HG03575 (cell line): ENCODE data around the gene CFAP100.

Source experiments
- ATAC-seq: cut with Tn5 transposase; IDR thresholded peaks from one replicate; pipeline ENCODE4 v1.9.1; 2021; ENCODE audit not compliant: unreplicated experiment, insufficient number of reproducible peaks, low FRiP score; ENCODE audit errors: extremely low read depth

Gene CFAP100

GRCh38 chr3:126448136-126448892, 53.6 kb downstream of the CFAP100 start:
- ATAC-seq = no peak

GRCh38 chr3:126448893-126449180, 54.1 kb downstream of the CFAP100 start:
- ATAC-seq = no peak

GRCh38 chr3:126449621-126450051, 54.9 kb downstream of the CFAP100 start:
- no peak for ATAC-seq

- ATAC-seq = no peak
These were observed 55.5 kb downstream of the CFAP100 start for GRCh38 chr3:126450219-126450618.

- no peak for ATAC-seq
These were observed 56.0 kb downstream of the CFAP100 start for GRCh38 chr3:126450744-126451143.

- no peak for ATAC-seq
These were observed 56.8 kb downstream of the CFAP100 start for GRCh38 chr3:126451511-126451910.

- ATAC-seq = no peak
These were observed 57.5 kb downstream of the CFAP100 start for GRCh38 chr3:126452213-126452612.

GRCh38 chr3:126454025-126454424, 59.3 kb downstream of the CFAP100 start:
- ATAC-seq = no peak

GRCh38 chr3:126454437-126455198, 59.9 kb downstream of the CFAP100 start:
- ATAC-seq = no peak

GRCh38 chr3:126456211-126456610, 61.5 kb downstream of the CFAP100 start:
- no peak for ATAC-seq

GRCh38 chr3:126456766-126457388, 62.2 kb downstream of the CFAP100 start:
- no peak for ATAC-seq

GRCh38 chr3:126459111-126459762, 64.5 kb downstream of the CFAP100 start:
- ATAC-seq = no peak

- no peak for ATAC-seq
These were observed 65.0 kb downstream of the CFAP100 start for GRCh38 chr3:126459763-126460127.

- no peak for ATAC-seq
These were observed 65.7 kb downstream of the CFAP100 start for GRCh38 chr3:126460381-126460780.

GRCh38 chr3:126461450-126462070, 66.9 kb downstream of the CFAP100 start:
- ATAC-seq = no peak

- ATAC-seq = no peak
These were observed 68.8 kb downstream of the CFAP100 start for GRCh38 chr3:126463521-126463920.

- no peak for ATAC-seq
These were observed 69.4 kb downstream of the CFAP100 start for GRCh38 chr3:126464093-126464492.

GRCh38 chr3:126464494-126464893, 69.8 kb downstream of the CFAP100 start:
- ATAC-seq = no peak

- no peak for ATAC-seq
These were observed 70.3 kb downstream of the CFAP100 start for GRCh38 chr3:126464997-126465396.
